CD14-positive monocyte (primary cell): ENCODE data around the gene GNA12. TPM values are rescaled to one million over a fixed set of nuclear protein-coding genes. Genes with fewer than 3 reads are reported as not detected.

Experiments used
- DNase-seq, 3 donors: peaks; one replicate each; pipeline ENCODE4 v3.0.0-alpha.2; 2011 to 2022
- H2AFZ ChIP-seq: 2 replicates; pipeline ENCODE4 v1.6.0; 2012; ENCODE audit warnings: mild to moderate bottlenecking, low read depth, low read length, inconsistent platforms; ENCODE audit not compliant: insufficient read depth, poor library complexity, severe bottlenecking
- H3K27ac ChIP-seq, 2 donors: 1 replicate in 1 of 2; 2 replicates in 1 of 2; pipeline ENCODE4 v1.5.1; 2012 to 2013; ENCODE audit warnings: low read length in 2 of 2, control low read depth in 1 of 2, inconsistent platforms in 1 of 2, low read depth in 1 of 2, mild to moderate bottlenecking in 1 of 2
- H3K27me3 ChIP-seq, 2 donors: one replicate each; pipeline versions ENCODE4 v1.6.0 to v1.6.1; 2011 to 2013; ENCODE audit warnings: low read length in 2 of 2; ENCODE audit not compliant: control insufficient read depth in 2 of 2, insufficient read depth in 2 of 2
- H3K36me3 ChIP-seq, 2 donors: replicated peaks in 1 of 2; 1 replicate in 1 of 2; 2 replicates in 1 of 2; pipeline versions ENCODE4 v1.5.1 to v1.6.1; 2012 to 2013; ENCODE audit warnings: low read length in 2 of 2, control low read depth in 1 of 2, inconsistent platforms in 1 of 2, mild to moderate bottlenecking in 1 of 2; ENCODE audit not compliant: insufficient read depth in 2 of 2, control insufficient read depth in 1 of 2
- H3K4me1 ChIP-seq, 2 donors: 1 replicate in 1 of 2; 2 replicates in 1 of 2; pipeline versions ENCODE4 v1.5.1 to v1.6.1; 2012 to 2013; ENCODE audit warnings: low read length in 2 of 2, control low read depth in 1 of 2, inconsistent platforms in 1 of 2, mild to moderate bottlenecking in 1 of 2, moderate library complexity in 1 of 2; ENCODE audit not compliant: insufficient read depth in 2 of 2, control insufficient read depth in 1 of 2
- H3K4me2 ChIP-seq: replicated peaks from 2 replicates; pipeline ENCODE3; 2012; ENCODE audit warnings: low read length, moderate library complexity, mild to moderate bottlenecking; ENCODE audit not compliant: poor library complexity, severe bottlenecking; ENCODE audit errors: extremely low read depth
- H3K4me3 ChIP-seq, 3 experiments: fragments of 200-600 bp in 1 of 3; sonication (generic) in 1 of 3; replicated peaks in 1 of 3; 1 replicate in 2 of 3; 2 replicates in 1 of 3; pipeline ENCODE4 v1.5.1; 2011 to 2013; ENCODE audit warnings: low read length in 3 of 3, mild to moderate bottlenecking in 3 of 3, control low read depth in 2 of 3, low read depth in 2 of 3, inconsistent platforms in 1 of 3, moderate library complexity in 1 of 3
- H3K79me2 ChIP-seq: 2 replicates; pipeline ENCODE4 v1.6.0; 2012; ENCODE audit warnings: mild to moderate bottlenecking, control low read depth, inconsistent platforms, low read length, moderate library complexity; ENCODE audit not compliant: insufficient read depth
- H3K9ac ChIP-seq: 2 replicates; pipeline ENCODE4 v1.6.0; 2017; ENCODE audit warnings: low read length, mild to moderate bottlenecking; ENCODE audit not compliant: insufficient read depth, poor library complexity, severe bottlenecking
- H3K9me3 ChIP-seq, 2 donors: replicated peaks in 1 of 2; 1 replicate in 1 of 2; 2 replicates in 1 of 2; pipeline versions ENCODE4 v1.5.1 to v1.6.1; 2012 to 2013; ENCODE audit warnings: low read length in 2 of 2, control low read depth in 1 of 2; ENCODE audit not compliant: control insufficient read depth in 1 of 2, insufficient read depth in 1 of 2
- H4K20me1 ChIP-seq: 2 replicates; pipeline ENCODE4 v1.6.0; 2012; ENCODE audit warnings: mild to moderate bottlenecking, low read length, control low read depth, moderate library complexity; ENCODE audit not compliant: insufficient read depth
- H3K27ac Mint-ChIP-seq, 7 donors: one replicate each; pipeline ENCODE4 v1.8.0; 2020; ENCODE audit warnings: mild to moderate bottlenecking in 7 of 7, mixed read lengths in 7 of 7, moderate library complexity in 6 of 7, inconsistent platforms in 2 of 7
- H3K27me3 Mint-ChIP-seq, 3 donors: one replicate each; pipeline ENCODE4 v1.8.0; 2021 to 2022; ENCODE audit warnings: low read depth in 3 of 3, mild to moderate bottlenecking in 3 of 3, mixed read lengths in 3 of 3, moderate library complexity in 3 of 3, inconsistent platforms in 1 of 3
- H3K36me3 Mint-ChIP-seq, 2 donors: one replicate each; pipeline ENCODE4 v1.8.0; 2020; ENCODE audit warnings: mixed read lengths in 2 of 2, inconsistent platforms in 1 of 2, mild to moderate bottlenecking in 1 of 2
- H3K4me1 Mint-ChIP-seq: one replicate; pipeline ENCODE4 v1.8.0; 2020; ENCODE audit warnings: mild to moderate bottlenecking, mixed read lengths
- H3K4me3 Mint-ChIP-seq, 2 donors: one replicate each; pipeline ENCODE4 v1.8.0; 2020; ENCODE audit warnings: mild to moderate bottlenecking in 2 of 2, mixed read lengths in 2 of 2, moderate library complexity in 1 of 2
- H3K9me3 Mint-ChIP-seq, 7 donors: one replicate each; pipeline ENCODE4 v1.8.0; 2020 to 2022; ENCODE audit warnings: mixed read lengths in 7 of 7, mild to moderate bottlenecking in 6 of 7, moderate library complexity in 6 of 7, inconsistent platforms in 2 of 7
- CTCF ChIP-seq: fragments of 200-600 bp; IDR thresholded peaks from one replicate; pipeline ENCODE4 v1.8.0; 2022; ENCODE audit warnings: antibody characterized with exemption, mild to moderate bottlenecking
- WGBS: methylation state at CpG from one replicate; pipeline ENCODE4 v1.1.5; 2013; ENCODE audit warnings: missing lambda C conversion rate; ENCODE audit not compliant: insufficient coverage; 5-methylcytosine and 5-hydroxymethylcytosine counted together
- intact Hi-C, 2 donors: fragments of 100-400 bp; cut with micrococcal nuclease; formaldehyde crosslinking; loops; one replicate each; pipeline versions ENCODE4 v1.15.0 to v1.15.1; 2023
- polyA plus RNA-seq, 3 donors: library from polyadenylated mRNA; depleted of rRNA in 1 of 3; unstranded in 2 of 3; stranded (reverse) in 1 of 3; fragments of 300-500 nt in 2 of 3; fragments of >200 nt in 1 of 3; fragmentation: Illumina TruSeq in 2 of 3; gene quantifications; 1 replicate in 2 of 3; 2 replicates in 1 of 3; pipeline ENCODE4 v1.2.3, GENCODE V29; 2012 to 2021

Gene GNA12
- polyA plus RNA-seq, 3 donors: 3.4 to 25.9 (median 10.6) TPM

- peak; percentile 47 to 72 (median 52) for DNase-seq
- no peaks in the 10 kb centered on the region for H3K36me3 Mint-ChIP-seq
- no peak overlapping the region for H3K4me3 ChIP-seq
- WGBS: 20% methylated on average over 2 of the region's 12 CpGs
- peak; percentile 56 for TF ChIP-seq CTCF
- H3K4me2 ChIP-seq: no peak overlapping the region
- no peak overlapping the region for H2AFZ ChIP-seq
- peaks cover 4% of the 10 kb centered on the region for H3K4me1 Mint-ChIP-seq
- H3K79me2 ChIP-seq: no peaks in the 10 kb centered on the region
- H3K27ac Mint-ChIP-seq: peak overlapping the region in 1 of 7 donors; percentile 7
- H3K36me3 ChIP-seq: no peaks in the 10 kb centered on the region
- no peaks in the 10 kb centered on the region for H4K20me1 ChIP-seq
- no peaks in the 10 kb centered on the region for H3K4me1 ChIP-seq
- no peak overlapping the region for H3K4me3 Mint-ChIP-seq
- H3K9me3 Mint-ChIP-seq: peaks cover 0 to 2% (median 0%) of the 10 kb centered on the region in 7 donors
- H3K9ac ChIP-seq: no peak overlapping the region
- H3K27ac ChIP-seq: no peak overlapping the region
- peaks cover 10 to 22% (median 11%) of the 10 kb centered on the region in 3 donors for H3K27me3 Mint-ChIP-seq
- no peaks in the 10 kb centered on the region for H3K27me3 ChIP-seq
- intact Hi-C loops: loop anchor here (5.0 kb wide), 3 partner anchors 265 to 1010 kb away; no protein-coding TSS in a partner anchor
- H3K9me3 ChIP-seq: no peaks in the 10 kb centered on the region
These were observed 42.8 kb upstream of the GNA12 start for GRCh38 chr7:2886900-2887299.

- H3K36me3 ChIP-seq: no peaks in the 10 kb centered on the region
- H3K9ac ChIP-seq: no peak overlapping the region
- no peak overlapping the region for H3K27ac Mint-ChIP-seq
- H3K27ac ChIP-seq: no peak overlapping the region
- no peak overlapping the region for H2AFZ ChIP-seq
- peaks cover 0 to 2% (median 0%) of the 10 kb centered on the region in 7 donors for H3K9me3 Mint-ChIP-seq
- DNase-seq: no peak
- TF ChIP-seq CTCF: no peak
- no peaks in the 10 kb centered on the region for H3K27me3 ChIP-seq
- no peaks in the 10 kb centered on the region for H3K36me3 Mint-ChIP-seq
- no peak overlapping the region for H3K4me2 ChIP-seq
- H3K4me1 ChIP-seq: no peaks in the 10 kb centered on the region
- H3K79me2 ChIP-seq: no peaks in the 10 kb centered on the region
- H3K4me1 Mint-ChIP-seq: peaks cover 4% of the 10 kb centered on the region
- H3K9me3 ChIP-seq: no peaks in the 10 kb centered on the region
- H3K27me3 Mint-ChIP-seq: peaks cover 11 to 25% (median 12%) of the 10 kb centered on the region in 3 donors
- H3K4me3 ChIP-seq: no peak overlapping the region
- intact Hi-C loops: loop anchor here (5.0 kb wide), 3 partner anchors 266 to 1011 kb away; no protein-coding TSS in a partner anchor
- H3K4me3 Mint-ChIP-seq: no peak overlapping the region
- WGBS: 61% methylated on average over 5 of the region's 5 CpGs
- no peaks in the 10 kb centered on the region for H4K20me1 ChIP-seq
These were observed 42.3 kb upstream of the GNA12 start for GRCh38 chr7:2886391-2886790.
